RPMI7951 (cell line): ENCODE measurements around the gene KANK4. TPM values are rescaled to one million over a fixed set of nuclear protein-coding genes. Genes with fewer than 3 reads are reported as not detected.
A peak's percentile ranks its signal among the peaks of the same experiment; 100 is the strongest.

ENCODE experiments used
- DNase-seq: peaks from one replicate; pipeline ENCODE4 v3.0.0-alpha.2; 2012; ENCODE audit warnings: low read depth
- total RNA-seq: library from RNA; depleted of rRNA; stranded (reverse); fragments of >200 nt; shearing (Covaris generic); gene quantifications from 2 replicates; pipeline ENCODE4 v1.2.3, GENCODE V29; 2014; rRNA removed

KANK4 gene
- total RNA-seq, 1 experiment from 2014 or later = 0.36 TPM

- no peak for DNase-seq
Measured at GRCh38 chr1:62212411-62212810, 106.8 kb downstream of the KANK4 start.

GRCh38 chr1:62210960-62211359, 108.3 kb downstream of the KANK4 start:
- DNase-seq = no peak

DNA sequence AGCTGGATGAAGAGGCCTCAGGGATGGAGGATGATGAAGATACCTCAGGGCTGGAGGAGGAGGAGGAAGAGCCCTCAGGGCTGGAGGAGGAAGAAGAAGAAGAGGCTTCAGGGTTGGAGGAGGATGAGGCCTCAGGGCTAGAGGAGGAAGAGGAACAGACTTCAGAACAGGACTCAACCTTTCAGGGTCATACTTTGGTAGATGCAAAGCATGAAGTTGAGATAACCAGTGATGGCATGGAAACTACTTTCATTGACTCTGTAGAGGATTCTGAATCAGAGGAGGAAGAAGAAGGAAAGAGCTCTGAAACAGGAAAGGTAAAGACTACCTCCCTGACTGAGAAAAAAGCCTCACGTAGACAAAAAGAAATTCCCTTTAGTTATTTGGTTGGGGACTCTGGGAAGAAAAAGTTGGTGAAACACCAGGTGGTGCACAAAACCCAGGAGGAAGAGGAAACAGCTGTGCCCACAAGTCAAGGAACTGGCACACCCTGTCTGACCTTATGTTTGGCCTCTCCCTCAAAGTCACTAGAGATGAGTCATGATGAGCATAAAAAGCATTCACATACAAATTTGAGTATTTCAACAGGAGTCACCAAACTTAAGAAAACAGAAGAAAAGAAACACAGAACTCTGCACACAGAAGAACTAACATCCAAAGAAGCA, 109.2 kb downstream of the KANK4 start:
- peak; percentile 60 for DNase-seq

DNA sequence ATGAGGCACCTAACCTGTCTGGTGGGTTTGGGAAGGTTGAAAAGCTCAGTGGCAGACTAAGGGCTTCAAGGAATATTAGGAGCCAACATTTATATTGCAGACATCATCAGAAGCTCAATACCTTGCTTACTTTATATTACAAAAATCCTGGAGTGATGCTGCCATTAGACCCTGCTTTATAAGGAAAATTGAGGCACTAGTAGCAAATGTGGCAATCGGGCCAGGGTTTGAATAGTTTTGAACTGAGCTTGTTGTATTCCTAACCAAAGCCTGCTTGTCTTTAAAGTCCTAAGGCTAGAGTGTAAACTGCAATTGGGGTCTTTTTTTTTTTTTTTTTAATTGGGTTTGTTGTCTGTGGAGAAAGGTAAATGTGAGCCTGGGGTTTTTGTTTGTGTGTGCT, 110.3 kb downstream of the KANK4 start:
- DNase-seq = no peak

DNA sequence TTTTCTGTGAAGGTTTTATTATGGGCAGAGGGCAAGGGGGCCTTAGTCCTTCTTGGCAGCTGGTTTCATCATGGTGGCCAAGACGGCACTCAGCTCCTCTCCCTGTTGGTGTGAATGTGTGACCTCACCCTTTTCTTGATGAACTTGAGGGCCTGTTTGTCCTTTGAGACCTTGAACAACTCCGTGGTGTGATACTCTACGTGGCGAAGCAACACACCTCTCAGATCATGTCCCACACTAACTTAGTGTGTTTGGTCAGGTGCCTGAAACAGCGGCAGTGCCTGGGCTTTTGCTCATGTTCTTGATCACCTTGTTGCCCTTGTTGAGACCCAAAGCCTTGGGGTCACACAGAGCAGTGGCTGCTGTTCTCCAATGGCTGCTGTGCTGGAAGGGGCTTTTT, 111.1 kb downstream of the KANK4 start:
- no peak for DNase-seq

GRCh38 chr1:62207187-62207586, 112.0 kb downstream of the KANK4 start:
- no peak for DNase-seq

GRCh38 chr1:62198781-62199125, 120.5 kb downstream of the KANK4 start:
- peak; percentile 16 for DNase-seq

DNA sequence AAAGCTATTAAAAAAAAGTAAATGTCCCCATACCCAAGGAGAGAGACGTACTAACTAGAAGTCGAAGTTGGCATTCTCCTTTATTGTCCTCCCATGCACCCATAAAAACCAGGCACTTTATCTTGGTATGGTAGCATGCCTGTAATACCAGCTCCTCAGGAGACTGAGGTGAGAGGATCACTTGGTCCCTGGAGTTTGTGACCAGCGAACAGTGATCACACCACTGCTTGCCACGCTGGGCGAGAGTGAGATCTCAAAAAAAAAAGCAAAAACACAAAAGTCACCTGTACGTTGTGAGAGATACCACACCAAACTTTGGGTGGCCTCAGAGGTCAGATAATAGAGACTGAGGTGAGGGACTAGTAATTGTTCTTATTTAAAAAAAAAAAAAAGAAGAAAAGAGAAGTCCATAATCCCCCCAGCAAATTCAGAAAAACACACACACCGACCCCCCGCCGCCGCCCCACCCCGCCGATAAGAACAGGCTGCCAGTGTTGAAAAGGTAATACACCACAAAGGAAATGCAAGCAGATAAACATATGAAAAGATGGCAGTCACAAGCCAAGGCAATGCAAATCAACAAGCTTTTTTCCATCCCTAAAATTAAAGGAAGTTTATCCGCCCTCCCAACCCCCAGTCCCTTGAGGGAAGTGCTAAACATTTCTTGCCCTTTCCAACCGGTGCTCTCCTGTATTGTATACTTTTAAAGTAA, 121.0 kb downstream of the KANK4 start:
- no peak for DNase-seq

DNA sequence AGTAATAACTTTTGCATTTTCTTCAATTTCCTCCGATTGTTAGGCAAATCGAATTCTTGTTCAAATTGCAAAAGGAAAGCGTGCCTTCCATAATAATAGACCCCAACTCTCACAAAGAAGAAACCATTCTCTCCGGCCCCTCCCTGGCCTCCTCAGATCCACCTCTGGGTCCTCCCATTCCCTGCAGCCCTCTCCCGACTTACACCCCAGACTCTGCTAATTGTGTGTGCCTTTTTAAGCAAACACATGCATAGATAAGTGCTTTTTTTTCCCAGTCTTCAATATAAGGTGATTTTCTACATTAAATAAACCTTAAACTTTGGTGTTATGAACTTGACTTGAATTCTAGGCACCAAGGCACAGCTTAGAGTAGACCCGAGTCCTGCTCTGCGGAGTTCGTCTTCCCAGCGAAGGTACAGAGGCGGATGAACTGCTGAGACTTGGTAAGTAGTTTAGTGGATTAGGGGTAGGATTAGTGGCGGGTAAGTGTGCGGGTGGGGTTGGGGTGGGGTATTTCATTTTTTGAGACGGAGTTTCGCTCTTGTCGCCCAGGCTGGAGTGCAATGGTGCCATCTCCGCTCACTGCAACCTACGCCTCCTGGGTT, 123.0 kb downstream of the KANK4 start:
- DNase-seq = no peak

- no peak for DNase-seq
Measured at GRCh38 chr1:62194651-62195544, 124.3 kb downstream of the KANK4 start, which contains the start of gene L1TD1. Gene L1TD1, plus strand, starts transcription at chr1:62194849. Its CDS starts 11,780 bp downstream, at chr1:62206629.

- DNase-seq = no peak
Measured at GRCh38 chr1:62188111-62188510, 131.1 kb downstream of the KANK4 start.

DNA sequence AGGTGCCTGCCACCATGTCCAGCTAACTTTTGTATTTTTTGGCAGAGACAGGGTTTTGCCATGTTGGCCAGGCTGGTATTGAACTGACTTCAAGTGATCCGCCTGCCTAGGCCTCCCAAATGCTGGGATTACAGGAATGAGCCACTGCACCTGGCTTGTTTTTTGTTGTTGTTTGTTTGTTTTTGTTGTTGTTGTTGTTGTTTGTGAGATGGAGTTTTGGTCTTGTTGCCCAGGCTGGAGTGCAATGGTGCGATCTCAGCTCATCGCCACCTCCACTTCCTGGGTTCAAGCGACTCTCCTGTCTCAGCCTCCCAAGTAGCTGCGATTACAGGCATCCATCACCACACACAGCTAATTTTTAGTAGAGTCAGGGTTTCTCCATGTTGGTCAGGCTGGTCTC, 131.7 kb downstream of the KANK4 start:
- DNase-seq = no peak

Other genes starting within 250 kb of the KANK4 start
- not detected in 2 replicates for gene L1TD1, start 124.6 kb downstream of the KANK4 start, total RNA-seq
- 70.8 and 72.9 TPM in 2 replicates for gene USP1, start 117.6 kb upstream of the KANK4 start, total RNA-seq